GM19438 (cell line): ENCODE results near the gene NAPG.
"Not testable (repeated sequence)": the region's sequence is repeated elsewhere in the genome, so short reads cannot be mapped to it uniquely, and the experiment has no call there.

Source experiments
- ATAC-seq: cut with Tn5 transposase; IDR thresholded peaks from one replicate; pipeline ENCODE4 v1.9.1; 2021; ENCODE audit warnings: low read depth; ENCODE audit not compliant: unreplicated experiment

NAPG gene

DNA sequence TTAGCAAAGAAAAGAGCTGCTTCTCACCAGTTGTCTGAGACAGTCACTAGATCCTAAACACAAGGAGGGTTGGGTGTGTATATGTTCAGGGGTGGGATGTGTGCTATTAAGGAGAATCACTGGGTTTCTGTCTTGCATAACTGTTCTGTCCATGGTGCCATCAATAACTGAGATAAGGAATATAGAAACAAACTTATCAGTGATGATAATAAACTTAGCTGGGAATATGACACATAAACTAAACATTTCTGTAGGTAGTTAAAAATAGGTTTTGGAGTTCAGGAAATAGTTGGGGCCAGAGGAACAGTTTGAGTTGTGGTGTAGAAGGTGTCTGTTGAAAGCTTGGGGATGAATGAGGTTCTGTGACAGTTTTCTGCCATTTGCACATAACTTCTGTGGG lies 17.4 kb downstream of the NAPG start:
- ATAC-seq = no peak

DNA sequence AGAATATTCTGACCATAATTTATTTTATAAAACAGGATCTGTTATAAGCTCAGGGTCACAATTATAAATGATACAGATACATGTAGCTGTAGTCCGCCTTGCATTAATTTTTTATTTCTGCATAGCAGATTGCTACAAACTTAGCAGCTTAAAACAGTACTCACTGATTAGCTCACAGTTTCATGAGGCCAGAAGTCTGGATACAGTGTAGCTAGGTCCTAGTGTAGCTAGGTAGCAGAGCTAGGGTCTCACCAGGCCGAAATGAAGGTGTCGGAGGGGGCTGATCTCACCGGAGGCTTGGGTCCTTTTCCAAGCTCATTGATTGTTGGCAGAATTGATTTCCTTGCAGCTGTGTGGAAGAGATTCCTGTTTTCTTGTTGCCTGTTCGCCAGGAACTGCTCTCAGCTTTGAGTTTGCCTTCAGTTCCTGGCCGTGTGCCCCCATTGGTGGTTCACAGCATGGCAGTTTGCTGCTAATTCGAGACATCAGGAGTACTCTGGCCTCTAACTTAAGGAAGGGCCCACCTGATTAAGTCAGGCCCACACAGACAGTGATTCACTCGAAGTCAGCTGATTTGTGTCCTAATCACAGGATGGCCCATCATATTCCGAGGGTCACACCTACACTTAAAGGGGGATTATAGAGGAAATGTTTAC lies 18.4 kb downstream of the NAPG start:
- no peak for ATAC-seq

DNA sequence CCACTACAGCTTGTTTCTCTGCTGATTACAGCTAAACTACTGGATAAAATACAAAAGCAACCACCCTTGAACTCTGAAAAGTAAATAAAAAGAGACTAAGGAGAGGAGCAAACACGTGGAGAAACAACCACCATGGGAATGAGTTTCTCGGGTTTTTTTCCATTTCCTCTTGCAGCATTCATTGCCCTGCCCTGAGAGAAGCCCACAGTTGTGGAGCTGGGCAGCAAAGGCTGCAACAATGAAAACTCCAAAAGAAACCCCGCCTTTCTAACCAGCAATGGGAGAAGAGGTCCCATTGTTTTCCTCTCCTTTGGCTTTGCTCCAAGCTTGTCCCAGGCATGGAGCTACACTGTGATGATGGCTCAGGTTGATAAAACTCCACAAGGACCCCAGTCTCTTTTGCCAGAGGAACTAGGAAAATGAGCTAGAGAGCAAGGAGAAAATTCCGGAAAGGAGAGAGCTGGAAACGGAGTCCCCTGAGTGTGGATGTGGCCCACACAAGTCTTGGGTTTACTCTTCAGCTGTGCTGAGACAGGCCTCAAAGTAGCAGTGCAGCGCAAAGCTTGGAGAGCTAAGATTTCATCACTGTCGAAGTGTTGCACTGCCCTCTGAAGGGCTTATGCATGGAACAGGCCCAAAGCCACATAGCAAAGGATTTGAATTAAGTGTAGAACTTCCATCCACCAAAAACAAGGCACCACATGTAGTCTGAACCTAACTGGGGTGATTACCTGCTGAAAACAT lies 20.9 kb downstream of the NAPG start:
- ATAC-seq = no peak

DNA sequence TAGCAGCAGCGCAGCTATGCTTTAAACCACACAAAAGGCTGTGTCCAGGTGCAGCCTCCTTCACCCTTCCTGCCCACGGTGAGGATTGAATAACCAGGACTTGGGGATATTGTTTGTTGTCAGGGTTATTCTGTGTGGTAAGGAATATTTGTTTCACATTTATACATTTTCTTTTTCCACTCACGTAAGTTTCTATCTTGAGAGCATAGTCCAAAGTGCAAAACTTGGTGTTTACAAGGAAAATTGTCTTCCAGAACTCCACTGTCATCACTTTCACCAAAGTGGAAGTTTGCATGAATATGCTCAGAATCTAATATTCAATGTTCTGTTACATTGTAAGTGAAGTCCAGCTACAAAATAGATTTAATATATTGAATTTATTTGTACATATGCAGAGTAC lies 26.4 kb downstream of the NAPG start:
- ATAC-seq = no peak

DNA sequence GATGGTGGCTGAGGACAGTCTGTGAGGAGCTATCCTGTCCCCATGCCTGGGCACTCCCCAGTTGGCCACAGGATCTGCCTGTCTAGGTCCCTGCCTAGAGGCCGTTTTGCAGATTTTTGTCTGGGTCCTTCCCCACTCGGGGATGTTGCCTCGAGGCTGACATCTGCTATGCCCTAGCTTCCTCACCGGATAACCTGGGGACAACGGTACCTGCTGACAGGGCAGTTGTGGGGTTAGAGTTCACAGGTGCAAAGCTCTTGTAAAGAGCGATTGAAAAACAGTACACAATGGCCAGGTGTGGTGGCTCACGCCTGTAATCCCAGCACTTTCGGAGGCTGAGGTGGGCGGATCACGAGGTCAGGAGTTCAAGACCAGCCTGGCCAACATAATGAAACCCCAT lies 30.4 kb downstream of the NAPG start:
- not testable (repeated sequence) for ATAC-seq

DNA sequence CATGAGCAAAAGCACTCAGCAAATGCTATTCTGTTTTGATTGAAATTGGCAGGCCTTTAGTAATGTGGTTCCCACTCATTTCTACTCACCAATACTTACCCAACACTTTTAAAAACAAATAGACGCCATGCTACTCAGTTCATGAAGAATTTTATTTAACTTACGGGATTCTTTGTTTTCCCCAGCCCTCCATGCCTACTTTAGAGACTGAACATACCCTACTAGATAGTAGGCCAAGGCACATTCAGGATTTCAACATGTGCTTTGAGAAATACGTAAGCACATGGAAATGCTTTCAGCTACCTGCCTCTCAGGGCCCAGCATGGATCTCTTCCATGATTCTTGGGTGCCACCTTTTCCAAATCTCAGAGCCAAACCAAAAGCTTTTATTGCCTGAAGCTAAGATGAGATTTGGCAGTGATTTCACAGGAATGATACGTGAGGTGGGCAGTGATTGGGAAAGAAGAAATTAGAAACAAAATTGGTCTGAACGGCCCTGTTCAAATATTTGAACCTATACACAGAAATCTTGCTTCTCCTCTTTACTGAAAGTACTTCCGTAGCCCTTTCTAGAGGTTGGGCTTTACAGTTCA lies 31.4 kb downstream of the NAPG start:
- no peak for ATAC-seq

DNA sequence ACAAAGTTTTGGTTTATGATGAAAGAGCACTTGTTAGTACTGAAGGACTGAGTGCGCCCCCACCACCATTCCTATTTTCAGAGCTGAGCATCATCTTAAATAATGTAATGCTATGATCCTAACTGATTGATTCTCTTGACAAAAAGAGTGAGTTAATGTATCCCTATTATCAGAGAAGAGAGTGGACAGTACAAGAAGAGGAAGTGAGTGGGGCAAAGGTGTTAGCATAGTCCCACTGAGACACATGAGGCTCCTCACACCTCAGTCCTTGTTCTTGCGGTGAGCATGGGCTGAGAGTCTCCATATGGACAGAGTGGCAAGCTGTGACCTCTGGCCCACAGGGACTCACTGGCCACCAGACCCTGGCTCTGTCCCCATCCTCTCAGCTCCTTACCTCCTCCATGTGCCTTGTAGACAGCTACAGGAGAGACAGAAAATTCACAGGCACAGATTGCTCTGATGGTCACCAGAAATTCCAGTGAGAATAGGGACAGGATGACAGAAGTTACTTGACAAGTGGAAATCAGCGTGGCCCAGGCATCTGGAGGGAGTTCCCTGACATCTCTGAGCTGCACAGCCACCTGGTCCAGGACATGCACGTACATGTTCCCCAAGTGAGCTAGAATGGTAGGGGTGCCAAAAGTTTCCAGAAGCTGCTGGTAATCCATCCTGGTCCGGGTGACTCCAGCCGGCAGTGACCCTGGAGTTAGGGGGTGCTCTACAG lies 32.6 kb downstream of the NAPG start:
- no peak for ATAC-seq

DNA sequence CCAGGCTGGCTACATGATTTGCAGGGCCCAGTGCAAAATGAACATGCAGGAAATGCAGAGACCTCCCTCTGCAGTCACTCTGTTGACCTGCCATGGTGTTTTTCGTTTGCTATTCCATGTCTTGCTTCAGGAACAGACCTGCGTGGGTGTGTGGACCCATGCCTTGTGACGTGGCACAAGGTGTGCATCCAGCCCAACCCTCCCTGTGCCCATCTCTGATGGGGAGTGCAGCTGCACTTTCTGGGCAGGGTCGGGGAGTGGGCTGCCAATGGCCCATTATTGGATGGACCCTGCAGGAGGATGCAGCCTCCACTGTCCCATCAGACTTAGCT lies 33.1 kb downstream of the NAPG start:
- no peak for ATAC-seq

DNA sequence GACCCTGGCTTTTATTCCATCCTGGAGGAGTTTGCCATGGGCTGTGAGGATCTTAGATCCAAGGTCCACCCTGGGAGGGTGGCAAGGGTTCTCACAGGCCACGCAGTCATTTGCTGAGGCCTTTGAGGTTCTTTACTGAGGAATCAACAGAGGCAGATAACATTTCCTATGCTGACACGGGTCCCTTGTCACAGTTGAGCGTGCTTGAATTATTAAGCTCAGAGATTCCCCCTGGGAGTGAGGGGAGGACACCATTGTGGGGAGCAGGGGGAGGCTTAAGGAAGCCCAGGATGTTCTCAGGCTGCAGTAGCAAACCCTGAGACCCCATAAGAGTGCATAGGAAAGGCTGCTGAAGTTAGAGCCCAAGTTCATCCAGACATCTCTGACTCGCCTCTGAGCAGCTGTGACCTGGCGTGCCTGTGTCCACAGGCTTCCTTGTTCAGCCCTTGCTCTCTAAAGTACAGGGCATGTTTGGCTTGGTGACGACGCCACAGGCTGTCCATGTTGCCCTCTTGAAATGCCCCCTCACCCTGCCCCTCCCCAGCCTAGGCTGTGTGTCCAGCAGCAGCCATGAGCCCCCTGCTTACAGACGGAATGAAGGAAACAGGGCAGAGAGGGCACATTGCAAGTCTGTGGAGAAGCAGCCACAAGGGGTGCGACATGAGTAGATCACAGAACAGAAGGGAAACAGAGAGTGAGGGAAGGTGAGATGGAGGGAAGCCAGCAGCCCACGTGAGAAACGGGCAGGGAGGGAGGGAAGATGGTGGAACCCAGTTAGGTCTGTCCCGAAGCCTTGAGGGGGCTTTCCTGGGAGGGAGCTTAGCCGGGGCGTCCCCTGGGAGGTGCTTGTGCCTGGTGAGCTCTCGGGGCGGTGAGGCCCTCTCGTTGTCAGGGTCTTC lies 34.0 kb downstream of the NAPG start:
- no peak for ATAC-seq

DNA sequence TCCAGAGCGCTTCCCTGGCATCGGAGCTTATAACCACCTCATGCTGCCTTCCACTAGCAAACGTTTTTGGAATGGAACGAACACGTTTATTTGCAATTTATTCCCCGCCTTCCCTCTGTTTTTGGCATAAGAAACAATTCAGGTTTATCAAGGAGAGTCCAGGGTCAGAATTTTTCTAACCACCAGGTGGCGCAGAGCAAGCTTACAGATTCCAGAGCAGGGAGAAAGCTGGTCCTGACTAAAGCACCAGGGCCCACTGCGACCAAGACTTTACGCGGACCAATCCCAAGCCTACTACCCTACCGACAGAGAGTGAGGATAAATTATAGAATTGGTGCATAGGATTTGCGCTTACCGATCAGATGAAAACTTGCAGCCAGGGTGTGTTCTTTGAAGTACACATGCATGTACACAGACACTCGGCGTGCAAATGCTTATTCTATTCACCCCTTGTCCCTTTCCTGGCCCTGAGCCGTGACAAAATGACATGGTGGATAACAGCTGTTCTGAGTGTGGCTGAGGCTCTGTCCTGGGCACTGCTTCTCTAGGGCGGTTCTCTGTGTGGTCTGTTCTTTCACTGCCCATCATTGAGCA lies 34.7 kb downstream of the NAPG start:
- ATAC-seq = no peak

DNA sequence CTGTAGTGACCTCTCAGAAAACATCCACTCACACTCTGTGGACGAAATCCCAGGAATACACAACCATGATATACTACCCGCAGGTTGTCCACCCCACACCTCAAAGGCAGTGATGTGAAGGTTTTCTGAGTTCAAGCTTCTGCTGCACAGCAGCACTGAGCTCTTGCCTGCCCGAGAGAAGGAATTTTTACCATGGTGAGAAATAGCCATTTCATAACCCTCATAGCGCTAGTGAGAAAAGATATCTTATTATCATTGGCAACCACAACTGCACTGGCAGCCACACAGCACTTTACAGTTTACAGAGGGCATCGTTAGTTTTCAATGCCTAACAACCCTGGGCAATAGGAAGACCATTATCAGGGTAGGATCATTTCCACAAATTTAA lies 36.9 kb downstream of the NAPG start:
- ATAC-seq = no peak

DNA sequence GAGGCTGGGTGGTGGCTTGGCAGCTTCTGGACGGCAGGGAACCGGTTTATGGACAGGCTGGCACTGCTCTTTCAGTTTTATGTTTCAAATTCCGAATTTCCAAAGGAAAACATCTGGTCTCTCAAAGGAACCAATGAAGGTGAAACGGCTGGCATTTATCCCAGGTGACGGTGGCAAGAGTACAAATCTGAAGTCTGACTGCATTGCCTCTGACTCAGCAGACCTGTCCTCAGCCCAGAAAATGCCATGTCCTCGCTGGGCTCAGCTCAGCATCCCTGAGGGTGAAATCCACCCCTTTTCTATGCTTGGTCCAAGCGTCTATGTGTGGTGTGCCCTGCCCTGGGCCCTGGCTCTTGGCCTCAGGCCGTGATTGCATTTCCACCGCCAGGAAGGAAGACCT lies 38.1 kb downstream of the NAPG start:
- no peak for ATAC-seq

DNA sequence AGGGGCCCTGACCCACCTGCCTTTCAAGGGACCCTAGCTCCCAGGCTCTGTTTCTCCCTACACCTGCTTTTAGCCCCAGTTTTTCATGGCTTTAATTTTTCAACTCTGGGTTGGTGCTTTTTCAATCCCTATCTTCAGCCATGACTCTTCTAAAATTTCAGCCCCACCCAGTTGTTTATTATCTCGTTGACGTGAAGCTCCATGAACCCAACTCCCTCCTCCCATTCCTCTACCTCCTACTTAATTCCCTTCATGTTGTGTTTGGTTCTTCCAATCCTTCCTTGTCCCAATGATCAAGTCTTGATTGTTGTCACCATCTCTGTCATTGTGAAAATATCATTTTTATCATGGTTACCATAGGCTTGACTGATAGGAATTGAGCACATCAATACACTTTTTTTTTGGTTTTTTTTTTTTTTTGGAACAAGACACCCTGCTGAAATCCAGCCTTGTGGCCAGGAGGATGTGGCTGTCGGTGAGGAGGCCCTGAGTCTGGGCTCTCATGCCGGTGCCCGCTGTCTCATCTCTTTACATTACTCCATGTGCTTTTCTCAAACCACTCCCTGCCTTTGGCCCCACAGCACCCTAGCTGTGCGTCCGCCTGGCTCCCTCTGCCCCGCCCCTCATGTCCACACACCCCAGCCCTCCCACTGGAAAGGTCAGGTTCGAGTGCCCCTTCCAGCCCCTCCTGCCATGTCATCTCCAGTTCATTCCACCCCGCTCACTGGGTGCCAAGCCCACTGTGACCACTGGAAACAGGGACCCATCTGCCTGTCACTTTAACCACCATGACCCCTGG lies 39.3 kb downstream of the NAPG start:
- no peak for ATAC-seq

DNA sequence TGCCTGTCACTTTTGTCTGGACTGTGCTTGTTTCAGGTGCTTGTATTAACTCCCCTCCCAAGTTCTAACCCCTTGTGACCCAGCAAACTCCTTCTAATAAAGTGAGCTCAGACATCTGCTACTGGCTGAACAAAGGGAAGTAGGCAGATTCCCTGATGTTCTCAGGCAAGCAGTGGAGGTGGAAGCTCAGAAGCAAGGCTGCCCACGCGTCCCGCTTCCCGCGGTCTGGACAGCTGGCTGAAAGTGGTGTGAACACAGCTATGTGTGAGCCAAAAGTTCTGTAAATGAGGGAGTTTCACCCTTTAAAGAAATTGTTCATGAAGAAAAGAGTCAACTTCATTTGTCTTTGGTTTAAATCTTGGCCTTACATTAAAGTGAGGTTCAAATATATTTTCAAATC lies 40.0 kb downstream of the NAPG start:
- ATAC-seq = no peak

DNA sequence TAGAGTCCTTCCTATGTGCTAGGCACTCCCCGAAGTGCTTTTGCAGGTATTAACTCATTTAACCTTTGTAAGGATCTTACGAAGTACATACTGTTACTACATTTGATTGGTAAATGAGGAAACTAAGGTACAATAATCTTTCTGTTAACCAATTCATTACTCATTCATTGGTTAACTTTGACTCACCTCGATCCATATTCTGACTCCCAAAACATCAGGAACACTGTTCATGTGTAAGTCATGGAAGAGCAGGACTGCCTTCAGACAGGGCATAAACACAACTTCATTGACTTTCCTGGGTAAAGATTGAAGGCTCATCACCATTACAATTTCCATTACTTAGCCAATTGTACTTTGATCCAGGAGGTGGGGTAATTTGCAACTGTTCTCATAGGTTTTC lies 40.6 kb downstream of the NAPG start:
- ATAC-seq = no peak

DNA sequence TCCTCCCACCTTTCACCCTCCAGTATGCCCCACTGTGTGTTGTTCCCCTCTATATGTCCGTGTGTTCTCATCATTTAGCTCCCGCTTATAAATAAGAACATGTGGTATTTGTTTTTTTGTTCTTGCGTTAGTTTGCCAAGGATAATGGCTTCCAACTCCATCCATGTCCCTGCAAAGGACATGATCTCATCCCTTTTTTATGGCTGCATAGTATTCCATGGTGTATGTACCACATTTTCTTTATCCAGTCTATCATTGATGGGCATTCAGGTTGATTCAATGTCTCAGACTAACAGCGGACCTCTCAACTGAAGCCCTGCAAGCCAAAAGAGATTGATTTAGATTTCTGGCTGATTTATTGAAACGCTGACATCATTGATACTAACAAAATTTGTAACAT lies 44.1 kb downstream of the NAPG start:
- not testable (repeated sequence) for ATAC-seq

DNA sequence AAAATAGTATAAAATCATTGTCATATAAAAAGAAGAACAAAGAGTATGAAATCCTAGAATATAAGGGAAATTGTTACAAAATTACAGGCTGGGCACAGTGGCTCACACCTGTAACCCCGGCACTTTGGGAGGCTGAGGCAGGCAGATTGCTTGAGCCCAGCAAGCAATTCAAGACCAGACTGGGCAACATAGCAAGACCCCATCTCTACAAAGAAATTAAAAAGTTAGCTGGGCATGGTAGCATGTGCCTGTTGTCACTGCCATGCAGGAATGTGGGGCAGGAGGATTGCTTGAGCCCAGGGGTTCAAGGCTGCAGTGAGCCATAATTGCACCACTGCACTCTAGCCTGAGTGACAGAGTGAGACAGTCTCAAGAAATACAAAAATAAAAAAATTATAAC lies 44.8 kb downstream of the NAPG start:
- ATAC-seq = no peak

DNA sequence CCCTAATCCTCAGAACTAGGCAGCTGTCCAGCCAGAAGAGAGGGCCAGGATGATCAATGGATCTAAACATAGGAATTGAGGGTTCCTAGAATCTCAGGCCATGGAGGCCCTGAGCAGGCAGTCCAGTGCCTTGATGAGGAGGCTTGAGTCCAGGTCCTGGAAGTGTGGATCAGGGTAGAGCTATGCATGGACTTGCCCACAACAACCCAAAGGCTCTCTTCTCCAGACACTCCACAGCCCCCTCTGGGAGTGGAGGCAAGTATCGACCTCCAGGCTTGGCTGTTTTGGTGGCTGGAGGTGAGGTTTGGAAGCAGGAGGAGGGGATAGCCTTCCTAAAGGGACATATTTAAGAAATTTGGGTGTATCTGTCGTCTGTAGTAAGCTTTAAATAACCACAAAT lies 45.7 kb downstream of the NAPG start:
- ATAC-seq = no peak

DNA sequence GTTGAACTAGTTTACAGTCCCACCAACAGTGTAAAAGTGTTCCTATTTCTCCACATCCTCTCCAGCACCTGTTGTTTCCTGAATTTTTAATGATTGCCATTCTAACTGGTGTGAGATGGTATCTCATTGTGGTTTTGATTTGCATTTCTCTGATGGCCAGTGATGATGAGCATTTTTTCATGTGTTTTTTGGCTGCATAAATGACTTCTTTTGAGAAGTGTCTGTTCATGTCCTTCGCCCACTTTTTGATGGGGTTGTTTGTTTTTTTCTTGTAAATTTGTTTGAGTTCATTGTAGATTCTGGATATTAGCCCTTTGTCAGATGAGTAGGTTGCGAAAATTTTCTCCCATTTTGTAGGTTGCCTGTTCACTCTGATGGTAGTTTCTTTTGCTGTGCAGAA lies 47.4 kb downstream of the NAPG start:
- ATAC-seq = not testable (repeated sequence)
